ENCODE data around the gene ROGDI. TPM values are rescaled to one million over a fixed set of nuclear protein-coding genes. Genes with fewer than 3 reads are reported as not detected.

Gene ROGDI
- total and polyA plus RNA-seq, 2 donors (not counting 3 experiments of a cell fraction or from before 2014, with no cell fraction given), result 12.0 to 36.9 TPM

DNA sequence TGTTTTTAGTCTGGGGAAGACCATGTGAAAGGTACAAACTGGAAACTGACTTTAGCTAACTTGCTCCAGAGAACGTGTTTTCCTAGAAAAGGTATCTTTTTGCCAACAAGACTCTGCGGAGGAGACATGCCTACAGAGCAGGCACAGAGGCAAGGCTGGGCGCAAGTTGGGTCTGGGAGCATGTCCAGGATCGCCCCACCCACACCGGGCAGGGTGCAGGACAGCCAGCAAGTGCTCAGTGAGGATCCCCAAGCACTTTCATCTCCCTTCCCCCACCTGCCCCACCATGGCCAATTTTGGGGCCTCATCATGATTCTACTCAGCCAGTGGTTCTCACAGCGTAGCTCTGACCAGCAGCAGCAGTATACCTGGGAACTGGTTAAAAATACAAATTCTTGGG lies 18.2 kb upstream of the ROGDI start:
- Histone ChIP-seq H3K36me3 (ENCODE audit: control insufficient read depth in 2 of 2, extremely low read depth in 1 of 2, insufficient read depth in 2 of 2, low read length in 2 of 2) (peaks cover 29 to 46% of the 10 kb centered on the region in 2 experiments), H3K9me1 (replicated peaks; ENCODE audit: control insufficient read depth, extremely low read depth, insufficient read depth, low read length) (no peaks in the 10 kb centered on the region), H3K27ac (ENCODE audit: insufficient read depth, low read depth, low read length) (no peak overlapping the region), H3K27me3 (ENCODE audit: control insufficient read depth in 2 of 2, insufficient read depth in 2 of 2, low read length in 2 of 2) (no peaks in the 10 kb centered on the region), H3K4me3 (replicated peaks in 1 of 3; ENCODE audit: insufficient read depth in 1 of 3, low read depth in 1 of 3, low read length in 3 of 3) (no peak overlapping the region), H2AFZ (ENCODE audit: low read depth, low read length) (no peak overlapping the region), H3K9me3 (replicated peaks; ENCODE audit: control insufficient read depth, insufficient read depth, low read length) (no peaks in the 10 kb centered on the region), H3K79me2 (ENCODE audit: control insufficient read depth, insufficient read depth, low read length) (no peaks in the 10 kb centered on the region), H3K4me1 (ENCODE audit: control insufficient read depth, extremely low read depth, insufficient read depth, low read length) (no peaks in the 10 kb centered on the region), H4K20me1 (replicated peaks; ENCODE audit: control insufficient read depth, extremely low read depth, insufficient read depth, low read length) (no peaks in the 10 kb centered on the region), H3K4me2 (ENCODE audit: insufficient read depth, low read length) (no peak overlapping the region), H3K9ac (replicated peaks; ENCODE audit: extremely low read depth, insufficient read depth, low read length) (no peak overlapping the region)
- dilution Hi-C loops (cut with MboI; ENCODE audit: extremely low pct_ligation_motif_present, low sequenced_read_pairs), result no loop called here
- BruUV-seq (replicated peaks), result no TSS peak
- no peak for TF ChIP-seq FOS (IDR thresholded peaks at IDR 0.05; ENCODE audit: borderline replicate concordance, insufficient read depth, low read length)
- intact Hi-C loops (cut with micrococcal nuclease), result no loop called here
- CTCF ChIA-PET, result no interaction called here
- DNase-seq (ENCODE audit: low read depth, low spot score) (no peak), FAIRE-seq (no peak)
- POLR2A ChIA-PET, result interaction anchor here (1.3 kb wide), 1 partner anchor 18 kb away, joined by 3 read pairs; the partner anchor contains the start of gene ROGDI

- DNase-seq (ENCODE audit: low read depth, low spot score), result no peak
- H3K4me2 ChIP-seq (ENCODE audit: insufficient read depth, low read length), result no peak overlapping the region
- no peaks in the 10 kb centered on the region for H3K79me2 ChIP-seq (ENCODE audit: control insufficient read depth, insufficient read depth, low read length)
- H4K20me1 ChIP-seq (replicated peaks; ENCODE audit: control insufficient read depth, extremely low read depth, insufficient read depth, low read length), result no peaks in the 10 kb centered on the region
- no peak overlapping the region for H2AFZ ChIP-seq (ENCODE audit: low read depth, low read length)
- H3K27me3 ChIP-seq (ENCODE audit: control insufficient read depth in 2 of 2, insufficient read depth in 2 of 2, low read length in 2 of 2), result no peaks in the 10 kb centered on the region
- dilution Hi-C loops (cut with MboI; ENCODE audit: extremely low pct_ligation_motif_present, low sequenced_read_pairs), result no loop called here
- no peak overlapping the region for H3K9ac ChIP-seq (replicated peaks; ENCODE audit: extremely low read depth, insufficient read depth, low read length)
- H3K9me1 ChIP-seq (replicated peaks; ENCODE audit: control insufficient read depth, extremely low read depth, insufficient read depth, low read length), result no peaks in the 10 kb centered on the region
- H3K4me3 ChIP-seq (replicated peaks in 1 of 3; ENCODE audit: insufficient read depth in 1 of 3, low read depth in 1 of 3, low read length in 3 of 3), result no peak overlapping the region
- H3K9me3 ChIP-seq (replicated peaks; ENCODE audit: control insufficient read depth, insufficient read depth, low read length), result no peaks in the 10 kb centered on the region
- TF ChIP-seq, protein P1, sequence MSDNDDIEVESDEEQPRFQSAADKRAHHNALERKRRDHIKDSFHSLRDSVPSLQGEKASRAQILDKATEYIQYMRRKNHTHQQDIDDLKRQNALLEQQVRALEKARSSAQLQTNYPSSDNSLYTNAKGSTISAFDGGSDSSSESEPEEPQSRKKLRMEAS (IDR thresholded peaks at IDR 0.05; ENCODE audit: insufficient read depth, insufficient read length), result no peak
- TF ChIP-seq MYC (IDR thresholded peaks at IDR 0.05; ENCODE audit: low read depth, low read length) (no peak), JUN (IDR thresholded peaks at IDR 0.05; ENCODE audit: borderline replicate concordance, insufficient read depth, insufficient read length, low read depth) (no peak)
- intact Hi-C loops (cut with micrococcal nuclease), result no loop called here
- no peak for FAIRE-seq
- H3K27ac ChIP-seq (ENCODE audit: insufficient read depth, low read depth, low read length), result no peak overlapping the region
- no TSS peak for BruUV-seq (replicated peaks)
- ChIA-PET CTCF (interaction anchor here (0.8 kb wide), 1 partner anchor 12 kb away, joined by 3 read pairs; no protein-coding TSS in a partner anchor), POLR2A (no interaction called here)
- H3K4me1 ChIP-seq (ENCODE audit: control insufficient read depth, extremely low read depth, insufficient read depth, low read length), result no peaks in the 10 kb centered on the region
- H3K36me3 ChIP-seq (ENCODE audit: control insufficient read depth in 2 of 2, extremely low read depth in 1 of 2, insufficient read depth in 2 of 2, low read length in 2 of 2), result peaks cover 11 to 42% of the 10 kb centered on the region in 2 experiments
Measured at GRCh38 chr16:4814542-4815173, 12.2 kb upstream of the ROGDI start.
